Panc1 (cell line): ENCODE measurements around the gene TUB. TPM values are rescaled to one million over a fixed set of nuclear protein-coding genes. Genes with fewer than 3 reads are reported as not detected.

Experiments used
- ATAC-seq: fragments of 200-7000 bp; cut with Tn5 transposase; 2 replicates; pipeline ENCODE4 v1.9.1; 2020; ENCODE audit warnings: mild to moderate bottlenecking, moderate library complexity
- BruUV-seq: library from RNA; stranded (reverse); fragments of 400-500 nt; replicated peaks from 2 replicates; lab custom pipeline; 2021; lab: Mats Ljungman, UMichigan
- CTCF ChIA-PET: fragments of 300-600 bp; sonication (Branson Sonifier 250); formaldehyde crosslinking; loops from one replicate; lab custom pipeline; 2022; ENCODE audit warnings: antibody characterized with exemption; lab: Charles Lee
- POLR2A ChIA-PET: fragments of 300-600 bp; sonication (Branson Sonifier 250); formaldehyde crosslinking; loops from one replicate; lab custom pipeline; 2022; ENCODE audit warnings: antibody characterized with exemption; lab: Charles Lee
- DNase-seq: peaks from one replicate; pipeline ENCODE4 v3.0.0-alpha.2; 2010; ENCODE audit warnings: low read depth, low spot score
- H3K27ac ChIP-seq: 2 replicates; pipeline ENCODE4 v1.5.1; 2011; ENCODE audit warnings: mild to moderate bottlenecking, low read length, inconsistent platforms
- H3K27me3 ChIP-seq: fragments of 200-500 bp; sonication (Bioruptor generic); 2 replicates; pipeline ENCODE4 v1.6.0; 2014; ENCODE audit warnings: low read length, inconsistent platforms; ENCODE audit not compliant: control insufficient read depth, insufficient read depth
- H3K36me3 ChIP-seq: fragments of 200-500 bp; sonication (Bioruptor generic); 2 replicates; pipeline ENCODE4 v1.5.1; 2014; ENCODE audit warnings: inconsistent platforms, mild to moderate bottlenecking, low read length, moderate library complexity; ENCODE audit not compliant: control insufficient read depth, insufficient read depth
- H3K4me1 ChIP-seq: 2 replicates; pipeline ENCODE4 v1.5.1; 2011; ENCODE audit warnings: inconsistent platforms, mild to moderate bottlenecking, low read length, moderate library complexity; ENCODE audit not compliant: control insufficient read depth, insufficient read depth
- H3K4me3 ChIP-seq, 2 experiments: 2 replicates each; pipeline ENCODE4 v1.5.1; 2011 to 2012; ENCODE audit warnings: low read depth in 2 of 2, low read length in 2 of 2, mild to moderate bottlenecking in 2 of 2, inconsistent platforms in 1 of 2, moderate library complexity in 1 of 2
- H3K9me3 ChIP-seq: fragments of 200-500 bp; sonication (Bioruptor generic); 2 replicates; pipeline ENCODE4 v1.5.1; 2014; ENCODE audit warnings: low read depth, mild to moderate bottlenecking, inconsistent platforms, low read length, moderate library complexity; ENCODE audit not compliant: control insufficient read depth, insufficient read depth
- POLR2AphosphoS5 ChIP-seq: IDR thresholded peaks from 2 replicates; pipeline ENCODE4 v1.6.1; 2012; ENCODE audit warnings: mild to moderate bottlenecking, low read depth, low read length, moderate library complexity
- SIN3A ChIP-seq: IDR thresholded peaks from 2 replicates; pipeline ENCODE4 v1.6.1; 2012; ENCODE audit warnings: low read depth, mild to moderate bottlenecking, low read length, moderate library complexity, borderline replicate concordance; ENCODE audit not compliant: insufficient read depth
- TCF7L2 ChIP-seq: IDR thresholded peaks from 2 replicates; pipeline ENCODE4 v1.6.1; 2011; ENCODE audit warnings: mild to moderate bottlenecking, low read depth, low read length, inconsistent platforms
- in situ Hi-C: cut with HindIII; loops from 2 replicates; pipeline ENCODE4 v1.10.0; 2016; ENCODE audit warnings: low sequenced_read_pairs, low pct_unique_long_range_greater_than_20kb
- intact Hi-C: fragments of 100-400 bp; cut with micrococcal nuclease; formaldehyde crosslinking; loops from one replicate; pipeline ENCODE4 v1.10.0; 2022; ENCODE audit not compliant: unreplicated experiment
- total RNA-seq: library from RNA; stranded (reverse); gene quantifications from one replicate; pipeline ENCODE4 v1.2.1, GENCODE V29; 2021; ENCODE audit not compliant: unreplicated experiment
- TF ChIP-seq, protein P1 (sequence below), 2 experiments: IDR thresholded peaks; 2 replicates each; pipeline ENCODE4 v1.6.1; 2011 to 2012; ENCODE audit warnings: low read depth in 2 of 2, control low read depth in 1 of 2, low read length in 1 of 2, mild to moderate bottlenecking in 1 of 2, moderate library complexity in 1 of 2; ENCODE audit not compliant: insufficient read depth in 1 of 2
- TF ChIP-seq, protein P2 (sequence below): fragments of 450-650 bp; IDR thresholded peaks from 2 replicates; pipeline ENCODE4 v1.5.1; 2017; ENCODE audit warnings: mild to moderate bottlenecking

Gene TUB
- total RNA-seq, 1 experiment from 2014 or later: 4.3 TPM

DNA sequence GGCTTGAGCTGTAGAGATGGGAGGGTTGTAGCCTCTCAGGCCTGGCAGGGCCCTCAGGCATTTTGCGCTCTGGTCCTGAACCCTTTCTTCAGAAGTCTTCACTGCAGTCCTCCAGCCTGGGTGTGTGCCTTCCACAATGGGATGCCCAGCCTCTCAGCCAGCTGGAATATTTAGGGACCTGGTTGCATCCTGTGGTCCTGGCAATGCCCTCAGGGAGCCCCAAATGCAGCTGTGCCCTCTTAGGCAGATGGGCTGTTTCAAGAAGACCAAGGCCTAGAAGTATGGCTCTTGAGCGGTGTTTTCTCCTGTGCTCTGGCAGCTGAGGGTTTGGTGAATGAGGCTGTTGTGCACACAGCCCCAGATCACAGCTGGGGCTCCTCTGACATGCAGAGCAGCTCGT, 6.7 kb downstream of the TUB start:
- Histone ChIP-seq H3K9me3 (no peaks in the 10 kb centered on the region), H3K4me3 (no peak overlapping the region), H3K4me1 (no peaks in the 10 kb centered on the region), H3K27me3 (peaks cover 2% of the 10 kb centered on the region; the same call in 1 of the 2 replicates), H3K27ac (no peak overlapping the region), H3K36me3 (no peaks in the 10 kb centered on the region)
- intact Hi-C loops (no loop called here), in situ Hi-C loops (no loop called here)
- ATAC-seq (no peak), DNase-seq (no peak)
- TF ChIP-seq TCF7L2 (no peak), SIN3A (no peak), POLR2AphosphoS5 (no peak)
- TF ChIP-seq, protein P1, sequence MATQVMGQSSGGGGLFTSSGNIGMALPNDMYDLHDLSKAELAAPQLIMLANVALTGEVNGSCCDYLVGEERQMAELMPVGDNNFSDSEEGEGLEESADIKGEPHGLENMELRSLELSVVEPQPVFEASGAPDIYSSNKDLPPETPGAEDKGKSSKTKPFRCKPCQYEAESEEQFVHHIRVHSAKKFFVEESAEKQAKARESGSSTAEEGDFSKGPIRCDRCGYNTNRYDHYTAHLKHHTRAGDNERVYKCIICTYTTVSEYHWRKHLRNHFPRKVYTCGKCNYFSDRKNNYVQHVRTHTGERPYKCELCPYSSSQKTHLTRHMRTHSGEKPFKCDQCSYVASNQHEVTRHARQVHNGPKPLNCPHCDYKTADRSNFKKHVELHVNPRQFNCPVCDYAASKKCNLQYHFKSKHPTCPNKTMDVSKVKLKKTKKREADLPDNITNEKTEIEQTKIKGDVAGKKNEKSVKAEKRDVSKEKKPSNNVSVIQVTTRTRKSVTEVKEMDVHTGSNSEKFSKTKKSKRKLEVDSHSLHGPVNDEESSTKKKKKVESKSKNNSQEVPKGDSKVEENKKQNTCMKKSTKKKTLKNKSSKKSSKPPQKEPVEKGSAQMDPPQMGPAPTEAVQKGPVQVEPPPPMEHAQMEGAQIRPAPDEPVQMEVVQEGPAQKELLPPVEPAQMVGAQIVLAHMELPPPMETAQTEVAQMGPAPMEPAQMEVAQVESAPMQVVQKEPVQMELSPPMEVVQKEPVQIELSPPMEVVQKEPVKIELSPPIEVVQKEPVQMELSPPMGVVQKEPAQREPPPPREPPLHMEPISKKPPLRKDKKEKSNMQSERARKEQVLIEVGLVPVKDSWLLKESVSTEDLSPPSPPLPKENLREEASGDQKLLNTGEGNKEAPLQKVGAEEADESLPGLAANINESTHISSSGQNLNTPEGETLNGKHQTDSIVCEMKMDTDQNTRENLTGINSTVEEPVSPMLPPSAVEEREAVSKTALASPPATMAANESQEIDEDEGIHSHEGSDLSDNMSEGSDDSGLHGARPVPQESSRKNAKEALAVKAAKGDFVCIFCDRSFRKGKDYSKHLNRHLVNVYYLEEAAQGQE (IDR thresholded peaks at IDR 0.05; ENCODE audit: insufficient read depth in 1 of 2, low read depth in 2 of 2, low read length in 1 of 2): no peak
- TF ChIP-seq, protein P2, sequence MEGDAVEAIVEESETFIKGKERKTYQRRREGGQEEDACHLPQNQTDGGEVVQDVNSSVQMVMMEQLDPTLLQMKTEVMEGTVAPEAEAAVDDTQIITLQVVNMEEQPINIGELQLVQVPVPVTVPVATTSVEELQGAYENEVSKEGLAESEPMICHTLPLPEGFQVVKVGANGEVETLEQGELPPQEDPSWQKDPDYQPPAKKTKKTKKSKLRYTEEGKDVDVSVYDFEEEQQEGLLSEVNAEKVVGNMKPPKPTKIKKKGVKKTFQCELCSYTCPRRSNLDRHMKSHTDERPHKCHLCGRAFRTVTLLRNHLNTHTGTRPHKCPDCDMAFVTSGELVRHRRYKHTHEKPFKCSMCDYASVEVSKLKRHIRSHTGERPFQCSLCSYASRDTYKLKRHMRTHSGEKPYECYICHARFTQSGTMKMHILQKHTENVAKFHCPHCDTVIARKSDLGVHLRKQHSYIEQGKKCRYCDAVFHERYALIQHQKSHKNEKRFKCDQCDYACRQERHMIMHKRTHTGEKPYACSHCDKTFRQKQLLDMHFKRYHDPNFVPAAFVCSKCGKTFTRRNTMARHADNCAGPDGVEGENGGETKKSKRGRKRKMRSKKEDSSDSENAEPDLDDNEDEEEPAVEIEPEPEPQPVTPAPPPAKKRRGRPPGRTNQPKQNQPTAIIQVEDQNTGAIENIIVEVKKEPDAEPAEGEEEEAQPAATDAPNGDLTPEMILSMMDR: no peak
- POLR2A ChIA-PET: no interaction called here
- no TSS peak for BruUV-seq
- CTCF ChIA-PET: interaction anchor here (0.7 to 4.8 kb wide), 4 partner anchors 11 to 775 kb away, joined by 3 to 35 read pairs (median 6); no protein-coding TSS in a partner anchor

DNA sequence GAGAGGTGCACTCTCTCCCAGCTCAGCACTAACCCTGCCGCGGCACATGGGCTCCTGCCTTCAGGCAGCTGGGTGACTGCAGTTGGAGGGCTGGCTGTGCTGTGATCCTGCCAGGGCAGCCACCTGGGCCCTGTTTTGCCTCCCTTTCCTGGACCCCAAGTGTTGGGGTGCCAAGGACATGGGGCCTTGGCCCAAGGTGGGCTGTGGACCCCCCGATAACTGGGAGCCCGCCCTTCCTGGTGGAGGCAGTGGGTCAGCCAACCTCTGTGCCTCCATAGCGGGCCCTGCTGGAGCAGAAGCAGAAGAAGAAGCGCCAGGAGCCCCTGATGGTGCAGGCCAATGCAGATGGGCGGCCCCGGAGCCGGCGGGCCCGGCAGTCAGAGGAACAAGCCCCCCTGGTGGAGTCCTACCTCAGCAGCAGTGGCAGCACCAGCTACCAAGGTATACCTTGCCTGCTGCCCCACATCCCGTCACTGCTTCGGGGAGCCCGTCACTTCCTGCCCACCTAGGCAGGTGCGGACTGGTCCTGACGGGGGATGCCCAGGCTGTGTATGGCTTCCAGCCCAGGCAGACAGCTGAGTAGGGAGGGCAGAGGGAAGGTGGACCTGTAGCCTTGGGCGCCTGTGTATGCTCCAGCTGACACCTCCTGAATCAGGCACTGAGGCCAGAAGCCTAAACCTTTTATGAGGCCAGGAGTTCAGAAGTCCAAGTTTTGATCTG, 8.9 kb downstream of the TUB start:
- no peak overlapping the region for H3K27ac ChIP-seq
- no TSS peak for BruUV-seq
- CTCF ChIA-PET: interaction anchor here (0.5 to 4.8 kb wide), 7 partner anchors 9 to 84 kb away, joined by 3 to 35 read pairs (median 5); no protein-coding TSS in a partner anchor
- intact Hi-C loops: loop anchor here (10.0 kb wide), 1 partner anchor 195 kb away; no protein-coding TSS in a partner anchor
- in situ Hi-C loops: no loop called here
- no peak for ATAC-seq
- DNase-seq: no peak
- no peaks in the 10 kb centered on the region for H3K9me3 ChIP-seq
- H3K4me3 ChIP-seq: no peak overlapping the region
- TF ChIP-seq, protein P2: no peak
- TF ChIP-seq TCF7L2: no peak
- TF ChIP-seq, protein P1 (IDR thresholded peaks at IDR 0.05; ENCODE audit: insufficient read depth in 1 of 2, low read depth in 2 of 2, low read length in 1 of 2): no peak
- TF ChIP-seq POLR2AphosphoS5: no peak
- TF ChIP-seq SIN3A: no peak
- no peaks in the 10 kb centered on the region for H3K4me1 ChIP-seq
- H3K36me3 ChIP-seq: no peaks in the 10 kb centered on the region
- H3K27me3 ChIP-seq: no peaks in the 10 kb centered on the region
- POLR2A ChIA-PET: no interaction called here
